Hepatocyte (in vitro differentiated cells): ENCODE data around the gene TRMT1L. TPM values are rescaled to one million over a fixed set of nuclear protein-coding genes. Genes with fewer than 3 reads are reported as not detected.

Experiments used
- DNase-seq: peaks from one replicate; pipeline ENCODE4 v3.0.0-alpha.2; 2016; ENCODE audit warnings: low spot score
- H2AFZ ChIP-seq: fragments of 200-600 bp; sonication (generic); 2 replicates; pipeline ENCODE4 v1.6.0; 2016; ENCODE audit warnings: antibody characterized with exemption, mild to moderate bottlenecking
- H3K27ac ChIP-seq: fragments of 200-600 bp; sonication (generic); 2 replicates; pipeline ENCODE4 v1.5.1; 2016; ENCODE audit warnings: mild to moderate bottlenecking
- H3K27me3 ChIP-seq: fragments of 200-600 bp; sonication (generic); 2 replicates; pipeline ENCODE4 v1.6.1; 2016
- H3K36me3 ChIP-seq: fragments of 200-600 bp; sonication (generic); replicated peaks from 2 replicates; pipeline ENCODE4 v1.5.1; 2016; ENCODE audit warnings: low read depth; ENCODE audit not compliant: insufficient read depth
- H3K4me1 ChIP-seq: fragments of 200-600 bp; sonication (generic); 2 replicates; pipeline ENCODE4 v1.5.1; 2016; ENCODE audit warnings: mild to moderate bottlenecking, moderate library complexity; ENCODE audit not compliant: insufficient read depth
- H3K4me2 ChIP-seq: fragments of 200-600 bp; sonication (generic); 2 replicates; pipeline ENCODE4 v1.6.0; 2016
- H3K4me3 ChIP-seq: fragments of 200-600 bp; sonication (generic); 2 replicates; pipeline ENCODE4 v1.5.1; 2016; ENCODE audit warnings: mild to moderate bottlenecking
- H3K79me2 ChIP-seq: fragments of 200-600 bp; sonication (generic); 2 replicates; pipeline ENCODE4 v1.6.0; 2017; ENCODE audit warnings: mild to moderate bottlenecking
- H3K9me2 ChIP-seq: fragments of 200-600 bp; sonication (generic); replicated peaks from 2 replicates; pipeline ENCODE4 v1.6.0; 2017; ENCODE audit warnings: mild to moderate bottlenecking; ENCODE audit not compliant: insufficient read depth
- H3K9me3 ChIP-seq: fragments of 200-600 bp; sonication (generic); 2 replicates; pipeline ENCODE4 v1.5.1; 2016; ENCODE audit warnings: low read depth, mild to moderate bottlenecking
- H4K20me1 ChIP-seq: fragments of 200-600 bp; sonication (generic); 2 replicates; pipeline ENCODE4 v1.6.0; 2016; ENCODE audit warnings: mild to moderate bottlenecking; ENCODE audit not compliant: insufficient read depth, poor library complexity, severe bottlenecking
- EZH2 ChIP-seq: fragments of 200-600 bp; sonication (generic); IDR thresholded peaks from 2 replicates; pipeline ENCODE4 v1.6.1; 2016; ENCODE audit warnings: antibody characterized with exemption, mild to moderate bottlenecking, borderline replicate concordance
- EZH2phosphoT487 ChIP-seq: fragments of 200-600 bp; sonication (generic); IDR thresholded peaks from one replicate; pipeline ENCODE4 v1.6.1; 2018; ENCODE audit warnings: antibody characterized with exemption, mild to moderate bottlenecking, low read depth, moderate library complexity; ENCODE audit not compliant: unreplicated experiment, severe bottlenecking
- WGBS: methylation state at CpG from one replicate; pipeline ENCODE4 v1.1.6; 2016; ENCODE audit warnings: low lambda C conversion rate; ENCODE audit errors: missing lambda C conversion rate; 5-methylcytosine and 5-hydroxymethylcytosine counted together
- polyA plus RNA-seq: library from polyadenylated mRNA; unstranded; fragments of >200 nt; fragmentation: Nextera tagmentation; extraction: Ambion mirVana; gene quantifications from 2 replicates; pipeline ENCODE4 v1.2.1, GENCODE V29; 2016
- total RNA-seq: library from RNA; depleted of rRNA; stranded (reverse); fragments of >200 nt; gene quantifications from 2 replicates; pipeline ENCODE4 v1.2.3, GENCODE V29; 2014
- TF ChIP-seq, protein P1 (sequence below): fragments of 200-600 bp; sonication (generic); IDR thresholded peaks from 2 replicates; pipeline ENCODE4 v1.5.1; 2016; ENCODE audit warnings: antibody characterized with exemption, mild to moderate bottlenecking; ENCODE audit not compliant: poor library complexity

Gene TRMT1L
- total and polyA plus RNA-seq, 2 experiments from 2014 or later = 12.3 to 23.1 TPM

DNA sequence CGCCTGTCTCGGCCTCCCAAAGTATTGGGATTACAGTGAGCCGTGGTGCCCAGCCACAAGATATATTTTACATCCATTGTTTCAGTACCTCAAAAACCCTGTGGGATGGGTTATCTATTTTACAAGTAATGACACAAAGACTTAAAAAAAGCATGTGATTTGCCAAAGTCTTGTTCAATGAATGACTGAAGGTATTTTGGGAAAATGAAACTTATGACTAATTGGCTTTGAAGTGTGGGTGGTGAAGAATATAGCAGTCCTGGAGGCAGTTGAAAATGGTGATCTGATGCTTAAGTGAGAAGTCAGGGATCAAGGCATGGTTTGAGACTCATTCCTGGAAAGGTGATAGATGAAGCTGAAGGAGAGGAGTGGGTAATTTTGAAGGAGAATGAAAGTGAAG lies 3.2 kb upstream of the TRMT1L start:
- Histone ChIP-seq H3K9me2 (no peaks in the 10 kb centered on the region), H3K4me2 (no peak overlapping the region), H3K36me3 (no peaks in the 10 kb centered on the region), H3K9me3 (no peaks in the 10 kb centered on the region), H3K27me3 (no peaks in the 10 kb centered on the region), H2AFZ (no peak overlapping the region), H3K27ac (no peak overlapping the region), H3K4me1 (peaks cover 13% of the 10 kb centered on the region), H3K4me3 (no peak overlapping the region), H3K79me2 (peaks cover 28% of the 10 kb centered on the region), H4K20me1 (no peaks in the 10 kb centered on the region)
- 94% methylated on average over 3 of the region's 3 CpGs for WGBS
- no peak for DNase-seq
- no peak for TF ChIP-seq EZH2
- no peak for TF ChIP-seq EZH2phosphoT487
- TF ChIP-seq, protein P1, sequence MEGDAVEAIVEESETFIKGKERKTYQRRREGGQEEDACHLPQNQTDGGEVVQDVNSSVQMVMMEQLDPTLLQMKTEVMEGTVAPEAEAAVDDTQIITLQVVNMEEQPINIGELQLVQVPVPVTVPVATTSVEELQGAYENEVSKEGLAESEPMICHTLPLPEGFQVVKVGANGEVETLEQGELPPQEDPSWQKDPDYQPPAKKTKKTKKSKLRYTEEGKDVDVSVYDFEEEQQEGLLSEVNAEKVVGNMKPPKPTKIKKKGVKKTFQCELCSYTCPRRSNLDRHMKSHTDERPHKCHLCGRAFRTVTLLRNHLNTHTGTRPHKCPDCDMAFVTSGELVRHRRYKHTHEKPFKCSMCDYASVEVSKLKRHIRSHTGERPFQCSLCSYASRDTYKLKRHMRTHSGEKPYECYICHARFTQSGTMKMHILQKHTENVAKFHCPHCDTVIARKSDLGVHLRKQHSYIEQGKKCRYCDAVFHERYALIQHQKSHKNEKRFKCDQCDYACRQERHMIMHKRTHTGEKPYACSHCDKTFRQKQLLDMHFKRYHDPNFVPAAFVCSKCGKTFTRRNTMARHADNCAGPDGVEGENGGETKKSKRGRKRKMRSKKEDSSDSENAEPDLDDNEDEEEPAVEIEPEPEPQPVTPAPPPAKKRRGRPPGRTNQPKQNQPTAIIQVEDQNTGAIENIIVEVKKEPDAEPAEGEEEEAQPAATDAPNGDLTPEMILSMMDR = no peak

DNA sequence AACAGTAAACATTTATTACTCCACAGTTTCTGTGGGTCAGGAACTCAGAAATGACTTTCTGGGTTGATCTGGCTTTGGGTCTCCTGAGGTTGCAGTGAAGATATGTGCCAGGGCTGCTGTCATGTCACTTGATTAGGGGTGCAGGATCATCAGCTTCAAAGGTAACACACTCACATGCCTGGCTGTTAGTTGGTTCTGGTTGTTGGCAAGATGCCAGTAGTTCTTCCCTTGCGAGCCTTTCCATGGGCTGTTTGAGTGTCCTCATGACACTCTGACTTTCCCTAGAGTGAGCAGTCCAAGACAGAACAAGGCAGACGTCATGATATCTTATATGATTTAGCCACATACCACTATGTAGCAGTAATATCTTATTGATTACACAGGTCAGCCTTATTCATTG lies 2.0 kb upstream of the TRMT1L start:
- peak overlapping the region; percentile 89 for H3K27ac ChIP-seq
- peaks cover 22% of the 10 kb centered on the region for H3K4me1 ChIP-seq
- no peaks in the 10 kb centered on the region for H4K20me1 ChIP-seq
- H2AFZ ChIP-seq = no peak overlapping the region
- no peak overlapping the region for H3K4me3 ChIP-seq
- H3K27me3 ChIP-seq = no peaks in the 10 kb centered on the region
- H3K79me2 ChIP-seq = peaks cover 39% of the 10 kb centered on the region
- TF ChIP-seq, protein P1 = no peak
- TF ChIP-seq EZH2phosphoT487 = no peak
- TF ChIP-seq EZH2 = no peak
- peak; percentile 38 for DNase-seq
- H3K9me2 ChIP-seq = no peaks in the 10 kb centered on the region
- peak overlapping the region; percentile 91 for H3K4me2 ChIP-seq
- H3K36me3 ChIP-seq = no peaks in the 10 kb centered on the region
- WGBS = 67% methylated on average over 2 of the region's 2 CpGs
- H3K9me3 ChIP-seq = no peaks in the 10 kb centered on the region

DNA sequence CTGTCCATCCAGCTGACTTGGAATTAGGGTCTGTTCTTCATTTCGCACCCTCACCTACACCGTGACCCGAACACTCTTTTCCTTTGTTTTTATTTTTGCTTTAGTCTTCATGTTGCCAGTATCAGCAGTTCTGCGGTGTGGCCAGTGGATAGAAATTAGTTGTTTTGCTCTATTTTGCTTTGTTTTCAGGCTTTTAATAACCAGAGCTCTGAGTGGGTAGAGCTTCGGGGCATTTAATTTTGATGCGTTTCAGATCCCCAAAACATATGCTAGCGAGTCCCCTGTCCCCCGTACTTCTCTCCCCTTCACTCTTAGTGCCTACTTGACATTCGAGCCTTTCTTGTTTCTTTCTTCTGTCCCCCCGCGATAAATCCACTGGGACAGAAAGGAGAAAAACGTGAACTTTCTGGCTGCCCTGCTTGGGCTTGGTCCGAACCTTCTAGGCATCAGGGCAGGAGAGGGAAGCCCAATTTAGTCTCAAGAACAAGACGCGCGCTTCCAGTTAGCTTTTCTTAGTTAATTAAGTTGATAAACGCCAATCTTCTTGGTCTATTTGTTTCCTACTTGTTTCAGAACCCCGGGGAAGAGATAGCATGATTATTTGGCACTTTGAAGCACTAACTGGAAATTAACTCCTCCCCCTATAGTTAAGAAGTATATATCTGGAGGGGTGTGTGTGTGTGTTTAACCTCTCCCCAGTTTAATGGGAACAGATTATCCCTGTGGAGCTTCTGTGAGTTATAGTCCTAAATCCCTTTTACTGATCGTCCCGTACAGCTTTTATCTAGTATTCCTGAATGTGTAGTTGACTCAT lies 1.1 kb upstream of the TRMT1L start:
- Histone ChIP-seq H3K4me2 (peak overlapping the region; percentile 91), H3K36me3 (no peaks in the 10 kb centered on the region), H3K9me2 (no peaks in the 10 kb centered on the region), H2AFZ (peak overlapping the region; percentile 74), H4K20me1 (no peaks in the 10 kb centered on the region), H3K27me3 (no peaks in the 10 kb centered on the region), H3K9me3 (no peaks in the 10 kb centered on the region), H3K79me2 (peaks cover 49% of the 10 kb centered on the region), H3K4me3 (peak overlapping the region; percentile 68), H3K27ac (peak overlapping the region; percentile 89), H3K4me1 (peaks cover 22% of the 10 kb centered on the region)
- WGBS = under 1% methylated on average over 20 of the region's 20 CpGs
- DNase-seq = peak; percentile 23
- TF ChIP-seq EZH2phosphoT487 = no peak
- TF ChIP-seq, protein P1 = no peak
- no peak for TF ChIP-seq EZH2
